Kidney epithelial cell (primary cell): ENCODE data around the gene PJVK. TPM values are rescaled to one million over a fixed set of nuclear protein-coding genes. Genes with fewer than 3 reads are reported as not detected.

Source experiments
- DNase-seq: peaks from one replicate; pipeline ENCODE4 v3.0.0-alpha.2; 2010; ENCODE audit warnings: low read depth
- H3K27me3 ChIP-seq: 2 replicates; pipeline ENCODE4 v1.6.0; 2011; ENCODE audit warnings: low read length; ENCODE audit not compliant: control insufficient read depth, insufficient read depth
- H3K36me3 ChIP-seq: 2 replicates; pipeline ENCODE4 v1.5.1; 2011; ENCODE audit warnings: low read length; ENCODE audit not compliant: control insufficient read depth, insufficient read depth
- H3K4me3 ChIP-seq: 2 replicates; pipeline ENCODE4 v1.5.1; 2011; ENCODE audit warnings: low read depth, mild to moderate bottlenecking, control low read depth, low read length
- total RNA-seq: library from RNA; depleted of rRNA; stranded (reverse); fragments of >200 nt; gene quantifications from 2 replicates; pipeline ENCODE4 v1.2.3, GENCODE V29; 2015
- TF ChIP-seq, protein P1 (sequence below): IDR thresholded peaks from 2 replicates; pipeline ENCODE4 v1.5.1; 2011; ENCODE audit warnings: mild to moderate bottlenecking, moderate library complexity, low read length, control low read depth, inconsistent platforms; ENCODE audit not compliant: insufficient read depth, poor library complexity, severe bottlenecking

The PJVK gene
- total RNA-seq, 1 donor from 2014 or later = 2.7 TPM

DNA sequence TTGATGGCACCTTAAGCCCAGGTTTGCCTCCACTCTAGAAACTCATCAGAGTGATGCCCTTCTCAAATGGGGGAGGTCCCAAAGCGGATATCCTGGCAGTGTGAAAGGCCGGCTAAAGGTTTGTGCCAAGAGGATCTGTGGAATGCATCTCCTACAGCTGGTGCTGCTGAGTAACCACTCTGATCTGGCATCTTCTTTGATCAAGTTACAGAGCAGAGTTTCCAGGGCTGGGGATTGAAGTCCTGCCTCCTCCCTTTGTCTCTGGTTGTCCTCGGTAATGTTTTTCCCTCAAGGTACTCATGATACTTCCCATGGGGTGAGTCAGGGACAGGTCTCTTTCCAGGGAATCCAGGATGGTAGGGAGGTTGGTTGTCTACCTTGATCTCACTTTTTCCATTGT is 24.8 kb upstream of the PJVK start:
- TF ChIP-seq, protein P1, sequence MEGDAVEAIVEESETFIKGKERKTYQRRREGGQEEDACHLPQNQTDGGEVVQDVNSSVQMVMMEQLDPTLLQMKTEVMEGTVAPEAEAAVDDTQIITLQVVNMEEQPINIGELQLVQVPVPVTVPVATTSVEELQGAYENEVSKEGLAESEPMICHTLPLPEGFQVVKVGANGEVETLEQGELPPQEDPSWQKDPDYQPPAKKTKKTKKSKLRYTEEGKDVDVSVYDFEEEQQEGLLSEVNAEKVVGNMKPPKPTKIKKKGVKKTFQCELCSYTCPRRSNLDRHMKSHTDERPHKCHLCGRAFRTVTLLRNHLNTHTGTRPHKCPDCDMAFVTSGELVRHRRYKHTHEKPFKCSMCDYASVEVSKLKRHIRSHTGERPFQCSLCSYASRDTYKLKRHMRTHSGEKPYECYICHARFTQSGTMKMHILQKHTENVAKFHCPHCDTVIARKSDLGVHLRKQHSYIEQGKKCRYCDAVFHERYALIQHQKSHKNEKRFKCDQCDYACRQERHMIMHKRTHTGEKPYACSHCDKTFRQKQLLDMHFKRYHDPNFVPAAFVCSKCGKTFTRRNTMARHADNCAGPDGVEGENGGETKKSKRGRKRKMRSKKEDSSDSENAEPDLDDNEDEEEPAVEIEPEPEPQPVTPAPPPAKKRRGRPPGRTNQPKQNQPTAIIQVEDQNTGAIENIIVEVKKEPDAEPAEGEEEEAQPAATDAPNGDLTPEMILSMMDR = no peak
- Histone ChIP-seq H3K4me3 (no peak overlapping the region), H3K36me3 (no peaks in the 10 kb centered on the region), H3K27me3 (no peaks in the 10 kb centered on the region)
- DNase-seq = no peak

- Histone ChIP-seq H3K4me3 (no peak overlapping the region), H3K27me3 (no peaks in the 10 kb centered on the region), H3K36me3 (no peaks in the 10 kb centered on the region)
- TF ChIP-seq, protein P1 = no peak
- no peak for DNase-seq
Observed at GRCh38 chr2:178427458-178427857, 23.7 kb upstream of the PJVK start.

DNA sequence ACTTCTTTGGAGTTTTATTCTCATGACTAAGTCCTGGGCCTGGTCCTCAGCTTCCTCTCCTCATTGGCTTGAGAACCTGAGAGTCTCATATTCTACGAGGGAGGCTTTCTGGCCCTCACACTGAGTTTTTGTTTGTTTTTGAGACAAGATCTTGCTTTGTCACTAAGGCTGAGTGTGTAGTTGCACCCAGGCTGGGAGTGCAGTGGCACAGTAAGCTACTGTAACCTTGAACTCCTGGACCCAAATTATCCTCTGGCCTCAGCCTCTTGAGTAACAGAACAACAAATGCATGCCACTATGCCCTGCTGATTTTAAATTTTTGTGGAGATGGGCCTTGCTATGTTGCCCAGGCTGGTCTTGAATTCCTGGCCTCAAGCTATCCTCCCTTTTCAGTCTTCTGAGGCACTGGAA is 22.8 kb upstream of the PJVK start:
- Histone ChIP-seq H3K27me3 (no peaks in the 10 kb centered on the region), H3K4me3 (no peak overlapping the region), H3K36me3 (no peaks in the 10 kb centered on the region)
- no peak for DNase-seq
- TF ChIP-seq, protein P1 = no peak

DNA sequence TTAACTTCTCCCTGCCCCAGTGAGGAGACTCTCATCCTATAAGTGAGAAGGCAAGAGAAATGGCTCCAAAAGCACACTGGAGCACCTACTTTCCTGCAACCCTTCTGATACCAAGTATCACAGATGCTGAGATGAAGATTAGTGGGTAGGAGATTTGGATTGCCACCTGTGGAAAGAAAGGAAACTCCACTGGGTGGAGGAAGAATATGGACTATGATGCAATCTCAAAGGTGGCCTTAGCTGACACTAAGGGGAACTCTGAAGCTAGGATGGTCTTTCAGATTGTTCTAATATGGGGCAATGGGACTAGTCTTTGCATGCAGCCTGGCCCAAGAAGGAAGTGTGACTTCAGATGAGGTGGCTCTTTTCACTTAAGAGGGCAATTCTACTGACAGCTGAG is 21.8 kb upstream of the PJVK start:
- H3K4me3 ChIP-seq = no peak overlapping the region
- H3K27me3 ChIP-seq = no peaks in the 10 kb centered on the region
- no peak for DNase-seq
- H3K36me3 ChIP-seq = peaks cover under 1% of the 10 kb centered on the region
- TF ChIP-seq, protein P1 = no peak

GRCh38 chr2:178436662-178437061 is 14.5 kb upstream of the PJVK start:
- peaks cover 3% of the 10 kb centered on the region for H3K36me3 ChIP-seq

GRCh38 chr2:178441426-178441825 is 9.8 kb upstream of the PJVK start:
- no peaks in the 10 kb centered on the region for H3K27me3 ChIP-seq
- H3K36me3 ChIP-seq = no peaks in the 10 kb centered on the region
- DNase-seq = no peak
- H3K4me3 ChIP-seq = no peak overlapping the region
- TF ChIP-seq, protein P1 = no peak

More at GRCh38 chr2:178436662-178437061, 14.5 kb upstream of the PJVK start:
- no peaks in the 10 kb centered on the region for H3K27me3 ChIP-seq
- TF ChIP-seq, protein P1 = no peak
- no peak for DNase-seq
- H3K4me3 ChIP-seq = no peak overlapping the region
